Osteoblast (primary cell): Measurements from ENCODE around the gene RIMS1. TPM values are rescaled to one million over a fixed set of nuclear protein-coding genes. Genes with fewer than 3 reads are reported as not detected.

ENCODE experiments used
- DNase-seq: peaks from one replicate; pipeline ENCODE4 v3.0.0; 2011; ENCODE audit warnings: low spot score, mixed read lengths; ENCODE audit not compliant: insufficient read length; ENCODE audit errors: missing footprints
- H2AFZ ChIP-seq: 2 replicates; pipeline ENCODE4 v1.6.0; 2011; ENCODE audit warnings: mild to moderate bottlenecking, low read length
- H3K27ac ChIP-seq: 2 replicates; pipeline ENCODE4 v1.5.1; 2011; ENCODE audit warnings: mild to moderate bottlenecking, low read depth, low read length, moderate library complexity
- H3K27me3 ChIP-seq: 2 replicates; pipeline ENCODE4 v1.6.0; 2012; ENCODE audit warnings: mild to moderate bottlenecking, control low read depth, inconsistent platforms, low read length, moderate library complexity; ENCODE audit not compliant: insufficient read depth
- H3K36me3 ChIP-seq: 2 replicates; pipeline ENCODE4 v1.5.1; 2011; ENCODE audit warnings: mild to moderate bottlenecking, low read length, control low read depth, moderate library complexity; ENCODE audit not compliant: insufficient read depth
- H3K4me1 ChIP-seq: 2 replicates; pipeline ENCODE4 v1.5.1; 2011; ENCODE audit warnings: mild to moderate bottlenecking, low read length, control low read depth, moderate library complexity; ENCODE audit not compliant: insufficient read depth
- H3K4me2 ChIP-seq: 2 replicates; pipeline ENCODE4 v1.6.0; 2011; ENCODE audit warnings: mild to moderate bottlenecking, low read length; ENCODE audit not compliant: insufficient read depth
- H3K4me3 ChIP-seq: fragments of 200-600 bp; sonication (generic); 3 replicates; pipeline ENCODE4 v1.5.1; 2012; ENCODE audit warnings: mild to moderate bottlenecking, low read length, inconsistent platforms; ENCODE audit not compliant: insufficient read depth
- H3K79me2 ChIP-seq: 2 replicates; pipeline ENCODE4 v1.6.0; 2012; ENCODE audit warnings: mild to moderate bottlenecking, low read length, control low read depth, inconsistent platforms; ENCODE audit not compliant: insufficient read depth
- H3K9me3 ChIP-seq: 2 replicates; pipeline ENCODE4 v1.5.1; 2011; ENCODE audit warnings: low read depth, low read length, control low read depth
- H4K20me1 ChIP-seq: 2 replicates; pipeline ENCODE4 v1.6.0; 2012; ENCODE audit warnings: mild to moderate bottlenecking, low read length, control low read depth; ENCODE audit not compliant: insufficient read depth
- CTCF ChIP-seq: IDR thresholded peaks from 2 replicates; pipeline ENCODE4 v1.5.1; 2011; ENCODE audit warnings: mild to moderate bottlenecking, low read depth, low read length, moderate library complexity; ENCODE audit errors: extremely low read depth
- total RNA-seq: library from RNA; depleted of rRNA; stranded (reverse); fragments of >200 nt; gene quantifications from 2 replicates; pipeline ENCODE4 v1.2.3, GENCODE V29; 2012

Gene RIMS1
- 8.3 and 13.4 TPM in 2 replicates for total RNA-seq

- Histone ChIP-seq H4K20me1 (no peaks in the 10 kb centered on the region), H3K4me3 (peak within 1 kb of the TSS; percentile 59), H3K27me3 (peaks cover 12% of the 10 kb centered on the region), H2AFZ (no peak within 1 kb of the TSS), H3K79me2 (no peaks in the 10 kb centered on the region), H3K27ac (no peak within 1 kb of the TSS), H3K36me3 (no peaks in the 10 kb centered on the region), H3K4me2 (peak within 1 kb of the TSS; percentile 61), H3K4me1 (no peaks in the 10 kb centered on the region), H3K9me3 (no peaks in the 10 kb centered on the region)
- peak; percentile 5 for TF ChIP-seq CTCF
- peak; percentile 89 for DNase-seq
Measured at GRCh38 chr6:71886184-71887005, at the start of gene RIMS1. TSS of gene RIMS1 (plus strand) at chr6:71886550. CDS start at chr6:71887024, 474 bp downstream.

GRCh38 chr6:71851214-71851613, 35.1 kb upstream of the RIMS1 start:
- no peak overlapping the region for H3K4me3 ChIP-seq
- H3K79me2 ChIP-seq: no peaks in the 10 kb centered on the region
- H2AFZ ChIP-seq: no peak overlapping the region
- H3K4me2 ChIP-seq: no peak overlapping the region
- TF ChIP-seq CTCF: no peak
- H3K4me1 ChIP-seq: no peaks in the 10 kb centered on the region
- DNase-seq: no peak
- no peaks in the 10 kb centered on the region for H3K27me3 ChIP-seq
- no peaks in the 10 kb centered on the region for H3K9me3 ChIP-seq
- no peaks in the 10 kb centered on the region for H4K20me1 ChIP-seq
- no peak overlapping the region for H3K27ac ChIP-seq
- no peaks in the 10 kb centered on the region for H3K36me3 ChIP-seq

GRCh38 chr6:71852948-71853347, 33.4 kb upstream of the RIMS1 start:
- H2AFZ ChIP-seq: no peak overlapping the region
- H3K27ac ChIP-seq: no peak overlapping the region
- no peaks in the 10 kb centered on the region for H4K20me1 ChIP-seq
- no peak for TF ChIP-seq CTCF
- H3K4me1 ChIP-seq: no peaks in the 10 kb centered on the region
- H3K27me3 ChIP-seq: no peaks in the 10 kb centered on the region
- no peak overlapping the region for H3K4me3 ChIP-seq
- no peaks in the 10 kb centered on the region for H3K9me3 ChIP-seq
- no peaks in the 10 kb centered on the region for H3K79me2 ChIP-seq
- H3K36me3 ChIP-seq: no peaks in the 10 kb centered on the region
- DNase-seq: no peak
- H3K4me2 ChIP-seq: no peak overlapping the region

GRCh38 chr6:71855406-71855805, 30.9 kb upstream of the RIMS1 start:
- Histone ChIP-seq H3K27ac (no peak overlapping the region), H3K4me2 (no peak overlapping the region), H3K79me2 (no peaks in the 10 kb centered on the region), H3K9me3 (no peaks in the 10 kb centered on the region), H3K36me3 (no peaks in the 10 kb centered on the region), H3K27me3 (no peaks in the 10 kb centered on the region), H3K4me1 (no peaks in the 10 kb centered on the region), H2AFZ (no peak overlapping the region), H4K20me1 (no peaks in the 10 kb centered on the region), H3K4me3 (no peak overlapping the region)
- DNase-seq: peak; percentile 46
- TF ChIP-seq CTCF: no peak
